PC-3 (cell line): ENCODE data around the gene TRIM26. TPM values are rescaled to one million over a fixed set of nuclear protein-coding genes. Genes with fewer than 3 reads are reported as not detected.
"Not testable (repeated sequence)": the region's sequence is repeated elsewhere in the genome, so short reads cannot be mapped to it uniquely, and the experiment has no call there.

Experiments used
- ATAC-seq: fragments of 200-7000 bp; cut with Tn5 transposase; 2 replicates; pipeline ENCODE4 v1.9.1; 2020; ENCODE audit warnings: mild to moderate bottlenecking, moderate library complexity
- BruUV-seq: library from RNA; stranded (reverse); fragments of 400-500 nt; replicated peaks from 2 replicates; lab custom pipeline; 2021; lab: Mats Ljungman, UMichigan
- CTCF ChIA-PET: fragments of 300-600 bp; sonication (Branson Sonifier 250); formaldehyde crosslinking; loops from one replicate; lab custom pipeline; 2022; ENCODE audit warnings: antibody characterized with exemption; lab: Charles Lee
- POLR2A ChIA-PET: fragments of 300-600 bp; sonication (Branson Sonifier 250); formaldehyde crosslinking; loops from one replicate; lab custom pipeline; 2022; ENCODE audit warnings: antibody characterized with exemption; ENCODE audit not compliant: unreplicated experiment; lab: Charles Lee
- DNase-seq: peaks from one replicate; pipeline ENCODE4 v3.0.0-alpha.2; 2015
- H2AFZ ChIP-seq: fragments of 300-600 bp; sonication (generic); 2 replicates; pipeline ENCODE4 v1.6.0; 2016; ENCODE audit warnings: antibody characterized with exemption, low read length
- H3F3A ChIP-seq: fragments of 300-600 bp; sonication (generic); one replicate; pipeline ENCODE4 v1.6.0; 2017; ENCODE audit warnings: antibody characterized with exemption, low read length, control low read depth, mild to moderate bottlenecking; ENCODE audit not compliant: unreplicated experiment
- H3K27ac ChIP-seq: fragments of 300-600 bp; sonication (generic); 2 replicates; pipeline ENCODE4 v1.5.1; 2016; ENCODE audit warnings: mild to moderate bottlenecking, low read length
- H3K27me3 ChIP-seq: fragments of 300-600 bp; sonication (generic); 2 replicates; pipeline ENCODE4 v1.6.1; 2016; ENCODE audit warnings: low read length, mixed read lengths
- H3K36me3 ChIP-seq: fragments of 300-600 bp; sonication (generic); 2 replicates; pipeline ENCODE4 v1.6.1; 2016; ENCODE audit warnings: low read depth, mixed run types, low read length, mixed read lengths
- H3K4me1 ChIP-seq: fragments of 300-600 bp; sonication (generic); 2 replicates; pipeline ENCODE4 v1.5.1; 2016; ENCODE audit warnings: low read length; ENCODE audit not compliant: insufficient read depth
- H3K4me2 ChIP-seq: fragments of 300-600 bp; sonication (generic); 2 replicates; pipeline ENCODE4 v1.6.0; 2016; ENCODE audit warnings: low read length
- H3K4me3 ChIP-seq: fragments of 300-600 bp; sonication (generic); 2 replicates; pipeline ENCODE4 v1.5.1; 2016; ENCODE audit warnings: mild to moderate bottlenecking, low read length, mixed read lengths
- H3K79me2 ChIP-seq: fragments of 300-600 bp; sonication (generic); 2 replicates; pipeline ENCODE4 v1.6.1; 2017; ENCODE audit warnings: low read length, mixed read lengths
- H3K9ac ChIP-seq: fragments of 300-600 bp; sonication (generic); 2 replicates; pipeline ENCODE4 v1.6.0; 2016; ENCODE audit warnings: mild to moderate bottlenecking, low read length
- H3K9me2 ChIP-seq: fragments of 300-600 bp; sonication (generic); replicated peaks from 2 replicates; pipeline ENCODE4 v1.6.1; 2016; ENCODE audit warnings: mixed run types, low read length, mixed read lengths
- H3K9me3 ChIP-seq: fragments of 300-600 bp; sonication (generic); 2 replicates; pipeline ENCODE4 v1.6.1; 2016; ENCODE audit warnings: low read length, mixed read lengths
- H4K20me1 ChIP-seq: fragments of 300-600 bp; sonication (generic); 2 replicates; pipeline ENCODE4 v1.6.1; 2016; ENCODE audit warnings: low read length, mixed read lengths
- EZH2 ChIP-seq: fragments of 300-600 bp; sonication (generic); IDR thresholded peaks from one replicate; pipeline ENCODE4 v1.6.1; 2017; ENCODE audit warnings: antibody characterized with exemption, mild to moderate bottlenecking, low read length; ENCODE audit not compliant: unreplicated experiment
- EZH2phosphoT487 ChIP-seq: fragments of 300-600 bp; sonication (generic); IDR thresholded peaks from 2 replicates; pipeline ENCODE4 v1.6.1; 2018; ENCODE audit warnings: mild to moderate bottlenecking, antibody characterized with exemption, low read length, borderline replicate concordance
- intact Hi-C: fragments of 100-400 bp; cut with micrococcal nuclease; formaldehyde crosslinking; loops from 2 replicates; pipeline ENCODE4 v1.9.0; 2023
- total RNA-seq: library from RNA; depleted of rRNA; stranded (reverse); fragments of >200 nt; gene quantifications from 2 replicates; pipeline ENCODE4 v1.2.3, GENCODE V29; 2014
- TF ChIP-seq, protein P1 (sequence below): fragments of 300-600 bp; sonication (generic); conservative IDR thresholded peaks from 2 replicates; pipeline ENCODE4 v1.5.1; 2017; ENCODE audit warnings: antibody characterized with exemption, low read depth, mild to moderate bottlenecking, low read length

Gene TRIM26
- total RNA-seq, 1 experiment from 2014 or later, result 48.1 TPM

DNA sequence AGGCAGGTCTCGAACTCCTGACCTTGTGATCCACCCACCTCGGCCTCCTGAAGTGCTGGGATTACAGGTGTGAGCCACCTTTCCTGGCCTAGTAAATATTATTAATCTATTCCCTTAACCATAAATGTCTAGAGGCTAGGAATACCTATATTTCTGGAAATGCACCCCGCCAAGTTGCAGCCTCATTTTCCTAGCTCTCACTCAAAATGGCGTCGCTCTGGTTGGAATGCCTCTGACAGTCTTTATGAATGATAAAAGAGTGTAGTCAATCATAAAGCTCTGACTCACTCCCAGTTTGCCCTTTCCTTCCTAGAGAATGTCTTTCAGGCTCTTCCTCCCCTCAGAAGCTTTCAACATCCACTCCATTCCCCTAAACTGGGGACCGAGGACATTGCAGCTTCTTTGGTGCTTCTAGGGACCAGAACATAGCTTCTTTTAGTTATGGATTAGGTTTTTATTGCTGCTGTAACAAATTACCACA is 14.1 kb upstream of the TRIM26 start:
- no peaks in the 10 kb centered on the region for H3K4me1 ChIP-seq
- TF ChIP-seq EZH2, result no peak
- no peak for TF ChIP-seq EZH2phosphoT487
- TF ChIP-seq, protein P1, sequence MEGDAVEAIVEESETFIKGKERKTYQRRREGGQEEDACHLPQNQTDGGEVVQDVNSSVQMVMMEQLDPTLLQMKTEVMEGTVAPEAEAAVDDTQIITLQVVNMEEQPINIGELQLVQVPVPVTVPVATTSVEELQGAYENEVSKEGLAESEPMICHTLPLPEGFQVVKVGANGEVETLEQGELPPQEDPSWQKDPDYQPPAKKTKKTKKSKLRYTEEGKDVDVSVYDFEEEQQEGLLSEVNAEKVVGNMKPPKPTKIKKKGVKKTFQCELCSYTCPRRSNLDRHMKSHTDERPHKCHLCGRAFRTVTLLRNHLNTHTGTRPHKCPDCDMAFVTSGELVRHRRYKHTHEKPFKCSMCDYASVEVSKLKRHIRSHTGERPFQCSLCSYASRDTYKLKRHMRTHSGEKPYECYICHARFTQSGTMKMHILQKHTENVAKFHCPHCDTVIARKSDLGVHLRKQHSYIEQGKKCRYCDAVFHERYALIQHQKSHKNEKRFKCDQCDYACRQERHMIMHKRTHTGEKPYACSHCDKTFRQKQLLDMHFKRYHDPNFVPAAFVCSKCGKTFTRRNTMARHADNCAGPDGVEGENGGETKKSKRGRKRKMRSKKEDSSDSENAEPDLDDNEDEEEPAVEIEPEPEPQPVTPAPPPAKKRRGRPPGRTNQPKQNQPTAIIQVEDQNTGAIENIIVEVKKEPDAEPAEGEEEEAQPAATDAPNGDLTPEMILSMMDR, result no peak
- no peaks in the 10 kb centered on the region for H3K36me3 ChIP-seq
- H3K79me2 ChIP-seq, result no peaks in the 10 kb centered on the region
- no TSS peak for BruUV-seq
- no peak overlapping the region for H3K4me3 ChIP-seq
- H3K9me3 ChIP-seq, result peaks cover 19% of the 10 kb centered on the region
- H3K9me2 ChIP-seq, result no peaks in the 10 kb centered on the region
- ChIA-PET POLR2A (no interaction called here), CTCF (interaction anchor here (0.9 kb wide), 1 partner anchor 10 kb away, joined by 3 read pairs; no protein-coding TSS in a partner anchor)
- H3K9ac ChIP-seq, result no peak overlapping the region
- H3K27ac ChIP-seq, result no peak overlapping the region
- peaks cover 12% of the 10 kb centered on the region; the same call in 1 of the 2 replicates for H3K27me3 ChIP-seq
- no peaks in the 10 kb centered on the region for H3F3A ChIP-seq
- peak overlapping the region; percentile 48; the same call in 1 of the 2 replicates for H2AFZ ChIP-seq
- H4K20me1 ChIP-seq, result no peaks in the 10 kb centered on the region
- peak overlapping the region; percentile 26; the same call in 1 of the 2 replicates for H3K4me2 ChIP-seq
- intact Hi-C loops, result no loop called here
- DNase-seq (no peak), ATAC-seq (no peak)

DNA sequence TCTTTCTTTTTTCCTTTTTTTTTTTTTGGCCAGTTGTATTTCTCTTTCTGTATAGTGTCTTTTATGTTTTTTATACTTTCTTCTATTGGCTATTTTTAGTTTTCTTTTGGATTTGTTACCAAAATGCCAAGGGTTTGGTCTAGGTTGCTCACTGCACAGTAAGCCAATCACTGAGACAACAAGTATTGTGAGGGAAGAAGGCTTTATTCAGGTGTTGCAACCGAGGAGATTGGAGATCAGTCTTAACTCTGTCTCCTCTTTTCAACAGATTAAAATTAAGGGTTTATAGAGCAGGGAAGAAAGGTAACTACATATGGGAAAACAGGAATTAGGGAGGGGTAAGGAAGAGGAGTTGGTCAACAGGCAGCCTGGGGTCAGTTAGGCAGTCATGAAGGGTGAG is 10.1 kb upstream of the TRIM26 start:
- ChIA-PET POLR2A (no interaction called here), CTCF (no interaction called here)
- Histone ChIP-seq H3K79me2 (no peaks in the 10 kb centered on the region), H4K20me1 (no peaks in the 10 kb centered on the region), H3K27ac (no peak overlapping the region), H3K4me1 (no peaks in the 10 kb centered on the region), H3K9ac (no peak overlapping the region), H3K9me3 (peaks cover 19% of the 10 kb centered on the region), H3K27me3 (no peaks in the 10 kb centered on the region), H3K4me2 (no peak overlapping the region), H3K36me3 (no peaks in the 10 kb centered on the region), H3K9me2 (no peaks in the 10 kb centered on the region), H2AFZ (no peak overlapping the region), H3F3A (no peaks in the 10 kb centered on the region), H3K4me3 (peak overlapping the region; percentile 12; the same call in 1 of the 2 replicates)
- no peak for DNase-seq
- BruUV-seq, result no TSS peak
- TF ChIP-seq EZH2 (no peak), EZH2phosphoT487 (no peak)
- TF ChIP-seq, protein P1, result no peak
- intact Hi-C loops, result no loop called here
- no peak for ATAC-seq

DNA sequence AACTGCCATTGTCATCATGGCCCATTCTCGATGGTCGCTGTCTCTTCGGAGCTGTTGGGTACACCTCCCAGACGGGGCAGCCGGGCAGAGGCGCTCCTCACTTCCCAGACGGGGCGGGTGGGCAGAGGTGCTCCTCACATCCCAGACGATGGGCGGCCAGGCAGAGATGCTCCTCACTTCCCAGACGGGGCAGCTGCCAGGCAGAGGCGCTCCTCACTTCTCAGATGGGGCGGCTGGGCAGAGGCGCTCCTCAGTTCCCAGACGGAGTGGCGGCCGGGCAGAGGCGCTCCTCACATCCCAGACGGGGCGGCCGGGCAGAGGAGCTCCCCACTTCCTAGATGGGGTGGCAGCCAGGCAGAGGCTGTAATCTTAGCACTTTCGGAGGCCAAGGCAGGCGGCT is 8.8 kb upstream of the TRIM26 start:
- H3K9me2 ChIP-seq, DNase-seq, H3K4me2 ChIP-seq, H3K4me3 ChIP-seq, intact Hi-C loops, H3F3A ChIP-seq, H3K79me2 ChIP-seq, H3K9ac ChIP-seq, ATAC-seq, BruUV-seq, H3K27me3 ChIP-seq, H4K20me1 ChIP-seq, H3K4me1 ChIP-seq, H3K27ac ChIP-seq, POLR2A ChIA-PET, H2AFZ ChIP-seq, CTCF ChIA-PET, H3K36me3 ChIP-seq: not testable (repeated sequence)
- H3K9me3 ChIP-seq, result peaks cover 19% of the 10 kb centered on the region

DNA sequence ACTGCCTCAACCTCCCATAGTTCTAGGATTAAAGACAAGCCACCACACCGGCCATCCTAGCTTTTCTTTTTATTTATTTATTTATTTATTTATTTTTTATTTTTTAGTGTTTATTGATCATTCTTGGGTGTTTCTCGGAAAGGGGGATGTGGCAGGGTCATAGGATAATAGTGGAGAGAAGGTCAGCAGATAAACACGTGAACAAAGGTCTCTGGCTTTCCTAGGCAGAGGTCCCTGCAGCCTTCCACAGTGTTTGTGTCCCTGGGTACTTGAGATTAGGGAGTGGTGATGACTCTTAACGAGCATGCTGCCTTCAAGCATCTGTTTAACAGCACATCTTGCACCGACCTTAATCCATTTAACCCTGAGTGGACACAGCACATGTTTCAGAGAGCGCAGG is 8.2 kb upstream of the TRIM26 start:
- H3F3A ChIP-seq, H3K9ac ChIP-seq, H4K20me1 ChIP-seq, DNase-seq, H3K4me1 ChIP-seq, H2AFZ ChIP-seq, H3K79me2 ChIP-seq, H3K27ac ChIP-seq, ATAC-seq, POLR2A ChIA-PET, H3K36me3 ChIP-seq, intact Hi-C loops, H3K9me2 ChIP-seq, H3K4me2 ChIP-seq, H3K4me3 ChIP-seq, H3K27me3 ChIP-seq, CTCF ChIA-PET, BruUV-seq: not testable (repeated sequence)
- peaks cover 19% of the 10 kb centered on the region for H3K9me3 ChIP-seq
